ENCODE measurements around the gene RAB44.

DNA sequence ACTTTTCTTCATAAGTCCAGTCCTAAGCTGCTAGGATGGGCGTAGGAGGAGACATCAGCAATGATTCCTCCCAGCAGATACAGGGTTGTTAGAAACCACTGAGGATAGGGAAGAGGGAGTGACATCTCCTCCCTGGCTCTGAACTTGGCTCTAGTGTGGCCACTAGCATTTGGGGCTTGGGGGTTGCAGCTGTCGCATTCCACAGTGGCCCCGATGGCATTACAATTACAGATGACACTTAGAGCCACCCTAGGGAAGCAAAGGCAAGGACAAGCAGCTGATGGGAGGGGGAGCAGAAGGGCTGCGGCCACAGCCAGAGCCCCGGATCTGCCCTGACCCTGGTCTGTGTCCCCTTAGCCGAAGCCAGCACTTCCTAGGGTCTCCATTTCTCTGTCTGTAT, 28.6 kb upstream of the RAB44 start:
- no peak for TF ChIP-seq POLR2A (IDR thresholded peaks at IDR 0.05)
- no peak for TF ChIP-seq CTCF (IDR thresholded peaks at IDR 0.05)
- no peak for TF ChIP-seq EP300 (IDR thresholded peaks at IDR 0.05)
